Measurements from ENCODE around the gene SYT7.
A peak's percentile ranks its signal among the peaks of the same experiment; 100 is the strongest.

The SYT7 gene

DNA sequence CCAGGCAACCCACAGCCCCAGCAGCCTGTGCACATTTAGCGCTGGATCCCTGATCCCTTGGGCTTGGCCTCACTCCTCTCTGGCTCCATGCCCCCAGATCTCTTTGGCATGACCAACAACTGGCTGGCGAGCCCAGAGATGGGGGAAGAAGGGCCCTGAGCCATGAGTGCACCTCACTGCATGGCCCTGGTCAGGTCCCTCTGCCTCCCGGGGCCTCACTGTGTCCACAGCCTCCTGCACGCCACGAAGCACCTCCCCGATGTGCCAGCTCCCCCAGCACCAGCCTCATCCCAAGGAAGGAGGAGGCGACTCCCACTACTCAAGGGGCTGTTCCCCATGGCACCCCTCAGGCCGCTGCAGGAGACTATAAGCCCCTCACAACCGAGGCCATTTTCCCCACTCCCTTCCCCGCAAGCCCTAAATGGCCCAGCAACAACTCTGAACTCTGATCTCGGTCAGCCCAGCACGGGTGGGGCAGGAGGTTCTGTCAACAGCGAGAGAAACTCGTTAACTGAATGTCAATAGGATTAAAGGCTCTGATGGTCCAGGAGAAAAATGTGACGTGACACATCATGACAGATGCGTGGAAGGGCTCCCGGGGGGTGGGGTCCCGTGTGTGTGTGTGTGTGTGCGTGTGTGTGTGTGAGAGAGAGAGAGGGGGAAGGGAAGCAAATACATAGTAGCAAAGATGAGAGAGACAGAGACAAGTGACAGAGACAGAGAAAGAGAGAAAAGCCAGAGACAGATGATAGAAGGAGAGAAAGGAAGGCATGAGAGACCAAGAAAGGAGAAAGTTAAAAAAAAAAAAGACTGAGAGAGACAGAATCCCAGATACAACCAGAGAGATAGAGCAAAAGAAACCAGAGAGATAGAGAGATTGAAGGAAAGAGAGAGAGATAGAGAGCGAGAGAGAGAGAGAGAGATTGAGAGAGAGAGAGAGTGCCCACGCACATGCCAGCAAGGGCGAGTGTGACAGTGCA lies 28.4 kb upstream of the SYT7 start:
- DNase-seq (ENCODE audit: low spot score): no peak

- no peak for DNase-seq (ENCODE audit: low spot score)
These were observed 27.2 kb upstream of the SYT7 start for GRCh38 chr11:61607920-61608599.

GRCh38 chr11:61607426-61607825 lies 26.6 kb upstream of the SYT7 start:
- no peak for DNase-seq (ENCODE audit: low spot score)

GRCh38 chr11:61603667-61604066 lies 22.8 kb upstream of the SYT7 start:
- no peak for DNase-seq (ENCODE audit: low spot score)

- no peak for DNase-seq (ENCODE audit: low spot score)
These were observed 22.1 kb upstream of the SYT7 start for GRCh38 chr11:61602775-61603569.

DNA sequence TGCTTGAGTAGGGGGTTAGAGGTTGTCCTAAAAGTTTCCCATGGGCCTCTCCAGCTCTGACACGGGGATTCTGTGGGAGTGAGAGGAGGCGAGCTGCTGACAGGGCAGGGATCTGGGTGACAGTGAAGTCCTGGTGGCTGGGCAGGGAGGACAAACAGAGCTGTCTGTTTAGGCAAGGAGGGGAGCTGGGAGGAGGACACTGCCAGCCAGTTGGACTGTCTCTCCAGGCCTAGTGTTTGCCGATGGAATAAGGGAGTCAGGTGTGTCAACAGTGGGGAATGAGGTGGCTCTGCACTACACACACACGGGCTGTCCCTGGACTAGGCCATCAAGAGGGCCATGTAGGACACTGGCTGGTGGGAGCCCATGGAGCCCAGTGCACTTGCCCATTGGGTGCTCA lies 20.6 kb upstream of the SYT7 start:
- DNase-seq (ENCODE audit: low spot score): no peak

- no peak for DNase-seq (ENCODE audit: low spot score)
These were observed 19.3 kb upstream of the SYT7 start for GRCh38 chr11:61599968-61600710.

GRCh38 chr11:61598886-61599868 lies 18.3 kb upstream of the SYT7 start:
- no peak for DNase-seq (ENCODE audit: low spot score)

- DNase-seq (ENCODE audit: low spot score): no peak
These were observed 17.5 kb upstream of the SYT7 start for GRCh38 chr11:61598374-61598773.

GRCh38 chr11:61596990-61597389 lies 16.1 kb upstream of the SYT7 start:
- DNase-seq (ENCODE audit: low spot score): no peak

- DNase-seq (ENCODE audit: low spot score): no peak
These were observed 15.7 kb upstream of the SYT7 start for GRCh38 chr11:61596542-61596941.

- no peak for DNase-seq (ENCODE audit: low spot score)
These were observed 14.0 kb upstream of the SYT7 start for GRCh38 chr11:61594907-61595257.

DNA sequence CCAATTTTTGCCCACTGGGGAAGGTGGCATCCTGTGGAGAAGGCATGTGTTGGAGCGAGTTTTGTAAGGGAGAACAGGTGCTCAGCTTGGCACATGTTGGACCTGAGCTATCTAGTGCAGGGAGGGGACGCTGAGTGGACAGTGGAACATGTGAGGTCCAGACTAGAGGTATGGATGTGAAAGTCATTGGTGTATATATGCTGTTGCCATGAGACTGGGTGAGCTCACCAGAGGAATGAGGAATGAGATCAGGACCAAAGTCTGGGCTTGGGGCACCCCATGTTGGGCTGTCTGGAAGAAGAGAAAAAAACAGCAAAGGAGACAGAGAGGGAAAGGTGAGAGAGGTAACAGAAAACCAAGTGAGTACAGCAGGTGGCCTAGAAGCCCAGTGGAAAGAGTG lies 12.3 kb upstream of the SYT7 start:
- no peak for DNase-seq (ENCODE audit: low spot score)

DNA sequence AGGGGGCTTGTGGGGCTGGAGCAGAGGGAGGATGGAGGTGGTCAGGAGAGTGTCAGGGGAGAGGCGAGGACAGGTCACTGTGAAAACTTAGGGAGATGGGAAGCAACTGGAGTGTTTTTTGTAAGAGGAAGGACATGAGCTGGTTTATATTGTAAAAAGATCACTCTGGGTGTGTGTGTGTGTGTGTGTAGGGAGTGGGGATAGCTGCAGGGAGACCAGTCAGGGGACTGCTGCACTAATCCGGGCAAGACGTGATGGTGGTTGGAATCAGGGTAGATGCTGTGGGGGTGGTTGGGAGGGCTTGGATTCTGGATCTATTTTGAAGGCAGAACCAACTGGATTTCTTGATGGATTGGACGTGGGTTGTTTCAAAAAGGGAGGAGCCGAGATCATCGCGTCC lies 11.3 kb upstream of the SYT7 start:
- no peak for DNase-seq (ENCODE audit: low spot score)

GRCh38 chr11:61589961-61590360 lies 9.1 kb upstream of the SYT7 start:
- DNase-seq (ENCODE audit: low spot score): no peak

DNA sequence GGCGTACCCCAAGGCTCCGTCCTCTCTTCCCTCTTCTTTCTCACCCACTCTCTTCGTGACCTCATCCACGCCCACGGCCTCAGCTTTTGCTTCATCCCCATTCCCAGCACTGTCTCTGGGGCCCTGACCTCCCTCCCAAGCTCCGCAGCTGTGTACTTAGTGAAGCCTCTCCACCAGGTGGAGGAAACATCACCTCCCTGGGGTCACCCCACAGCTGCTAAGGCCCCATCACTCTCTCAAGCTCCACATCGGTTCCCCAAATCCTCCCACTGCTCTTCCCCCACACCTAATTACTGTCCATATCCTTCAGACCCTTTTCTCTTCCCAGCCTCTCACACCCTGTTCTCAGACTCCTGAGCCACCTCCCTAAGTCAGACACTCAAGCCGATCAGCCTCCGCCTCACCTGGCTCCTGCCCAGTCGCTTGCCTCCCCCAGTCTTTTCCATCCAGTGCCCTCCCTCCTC lies 7.9 kb upstream of the SYT7 start:
- DNase-seq (ENCODE audit: low spot score): no peak

- peak; percentile 85 for DNase-seq (ENCODE audit: low spot score)
These were observed 7.3 kb upstream of the SYT7 start for GRCh38 chr11:61587951-61588727.

DNA sequence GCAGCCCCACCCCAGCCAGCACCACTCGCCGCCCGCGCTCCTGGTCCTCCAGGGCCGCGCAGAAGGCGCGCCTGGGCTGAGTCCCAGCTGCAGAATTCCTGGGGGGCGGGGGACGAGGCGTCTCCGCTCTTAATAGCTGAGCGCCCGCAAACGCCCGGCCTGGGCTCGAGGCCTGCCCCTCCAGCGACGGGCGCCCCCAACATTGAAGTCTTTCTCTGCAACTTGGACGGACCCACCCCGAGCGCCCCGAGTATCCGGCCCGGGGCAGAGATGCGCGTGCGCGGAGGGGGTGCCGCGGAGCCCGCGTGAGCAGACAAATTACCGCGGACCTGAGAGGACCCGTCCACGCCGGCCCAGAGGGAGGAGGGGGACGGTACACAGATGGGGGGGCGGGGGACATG lies 6.7 kb upstream of the SYT7 start:
- peak; percentile 72 for DNase-seq (ENCODE audit: low spot score)

DNA sequence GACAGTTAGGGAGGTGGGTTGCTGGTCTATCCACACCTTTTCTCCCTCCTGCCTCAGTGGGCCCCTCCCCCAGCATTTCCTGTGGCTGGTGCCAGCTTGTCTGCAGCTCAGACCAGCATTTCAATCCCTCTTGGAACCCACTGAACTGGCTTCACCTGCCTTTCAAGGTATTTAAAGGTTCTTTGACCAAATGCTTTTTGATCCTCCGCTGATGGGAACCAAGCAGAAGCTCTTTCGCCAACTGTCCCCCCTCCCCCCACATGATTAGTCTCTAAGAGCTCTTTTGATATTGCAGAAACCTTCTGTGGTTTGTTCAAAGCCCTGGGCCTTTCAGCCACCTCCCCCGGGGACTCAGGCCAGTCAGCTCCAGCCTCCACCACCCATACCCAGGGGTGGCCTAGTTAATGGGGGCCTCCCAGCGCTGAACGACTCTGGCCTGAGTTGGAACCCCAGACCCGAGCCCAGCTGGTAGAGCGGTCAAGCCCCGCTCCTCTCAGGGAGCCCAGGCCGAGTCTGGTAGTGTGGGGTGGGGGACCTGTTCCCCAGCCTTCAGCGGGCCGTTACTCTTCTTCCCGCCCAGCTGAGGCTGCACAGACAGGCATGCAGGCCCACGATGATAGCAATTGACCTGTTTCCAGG lies 6.0 kb upstream of the SYT7 start:
- DNase-seq (ENCODE audit: low spot score): no peak
